GM06990 (cell line): ENCODE data around the gene MTG2.

Experiments used
- DNase-seq: peaks from one replicate; pipeline ENCODE4 v3.0.0-alpha.2; 2011; ENCODE audit not compliant: insufficient read length; ENCODE audit errors: extremely low read depth
- H3K27me3 ChIP-seq: replicated peaks from 2 replicates; pipeline ENCODE4 v1.6.0; 2011; ENCODE audit warnings: low read length; ENCODE audit not compliant: control insufficient read depth, insufficient read depth
- H3K36me3 ChIP-seq: 2 replicates; pipeline ENCODE4 v1.5.1; 2011; ENCODE audit warnings: low read length; ENCODE audit not compliant: control insufficient read depth, insufficient read depth
- H3K4me3 ChIP-seq: replicated peaks from 2 replicates; pipeline ENCODE4 v1.5.1; 2011; ENCODE audit warnings: low read depth, mild to moderate bottlenecking, control low read depth, low read length
- TF ChIP-seq, protein P1 (sequence below): IDR thresholded peaks from 2 replicates; pipeline ENCODE4 v1.5.1; 2011; ENCODE audit warnings: low read length, control low read depth, mild to moderate bottlenecking, inconsistent platforms; ENCODE audit not compliant: insufficient read depth, poor library complexity, severe bottlenecking

Gene MTG2

GRCh38 chr20:62186887-62187866, 4.3 kb downstream of the MTG2 start:
- TF ChIP-seq, protein P1, sequence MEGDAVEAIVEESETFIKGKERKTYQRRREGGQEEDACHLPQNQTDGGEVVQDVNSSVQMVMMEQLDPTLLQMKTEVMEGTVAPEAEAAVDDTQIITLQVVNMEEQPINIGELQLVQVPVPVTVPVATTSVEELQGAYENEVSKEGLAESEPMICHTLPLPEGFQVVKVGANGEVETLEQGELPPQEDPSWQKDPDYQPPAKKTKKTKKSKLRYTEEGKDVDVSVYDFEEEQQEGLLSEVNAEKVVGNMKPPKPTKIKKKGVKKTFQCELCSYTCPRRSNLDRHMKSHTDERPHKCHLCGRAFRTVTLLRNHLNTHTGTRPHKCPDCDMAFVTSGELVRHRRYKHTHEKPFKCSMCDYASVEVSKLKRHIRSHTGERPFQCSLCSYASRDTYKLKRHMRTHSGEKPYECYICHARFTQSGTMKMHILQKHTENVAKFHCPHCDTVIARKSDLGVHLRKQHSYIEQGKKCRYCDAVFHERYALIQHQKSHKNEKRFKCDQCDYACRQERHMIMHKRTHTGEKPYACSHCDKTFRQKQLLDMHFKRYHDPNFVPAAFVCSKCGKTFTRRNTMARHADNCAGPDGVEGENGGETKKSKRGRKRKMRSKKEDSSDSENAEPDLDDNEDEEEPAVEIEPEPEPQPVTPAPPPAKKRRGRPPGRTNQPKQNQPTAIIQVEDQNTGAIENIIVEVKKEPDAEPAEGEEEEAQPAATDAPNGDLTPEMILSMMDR: no peak
- Histone ChIP-seq H3K4me3 (no peak overlapping the region), H3K36me3 (peaks cover 3% of the 10 kb centered on the region), H3K27me3 (no peaks in the 10 kb centered on the region)
- DNase-seq: no peak

GRCh38 chr20:62190639-62191411, 8.0 kb downstream of the MTG2 start:
- TF ChIP-seq, protein P1: no peak
- DNase-seq: no peak
- Histone ChIP-seq H3K36me3 (peaks cover 8% of the 10 kb centered on the region), H3K4me3 (no peak overlapping the region), H3K27me3 (no peaks in the 10 kb centered on the region)

DNA sequence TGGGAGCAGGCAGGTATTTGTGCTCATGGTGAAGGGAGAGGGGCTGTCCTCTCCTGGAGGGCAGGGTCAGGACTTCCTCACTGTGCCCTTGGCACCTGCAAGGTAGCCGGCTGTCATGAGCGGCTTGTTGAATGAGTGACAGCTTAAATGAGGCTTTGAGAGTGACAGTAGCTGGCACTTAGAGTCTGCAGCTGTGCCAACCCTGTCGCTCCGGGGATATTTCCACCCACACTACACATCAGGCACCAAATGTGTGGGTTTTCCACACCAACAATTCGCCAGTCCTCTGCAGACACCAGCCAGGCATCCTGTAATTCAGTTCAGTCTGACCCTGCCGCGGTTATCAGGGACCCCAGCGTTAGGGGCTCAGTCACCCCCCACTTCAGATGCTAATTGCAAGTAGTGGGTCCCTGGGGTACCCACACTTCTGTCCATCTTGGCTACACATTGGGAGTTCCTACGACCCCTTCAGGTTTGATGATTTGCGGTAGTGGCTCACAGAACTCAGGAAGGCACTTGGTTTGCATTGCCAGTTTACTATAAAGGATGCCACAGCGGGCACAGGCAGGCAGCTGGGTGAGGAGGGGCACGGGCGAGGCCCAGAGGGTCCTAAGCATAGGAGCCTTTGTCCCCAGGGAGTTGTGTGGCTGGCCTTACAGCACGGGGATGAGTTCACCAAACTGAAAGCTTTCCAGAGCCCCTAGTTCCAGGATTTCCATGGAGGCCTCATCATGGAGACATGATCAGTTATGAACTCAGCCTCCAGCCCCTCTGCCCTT, 9.1 kb downstream of the MTG2 start:
- H3K4me3 ChIP-seq: no peak overlapping the region
- DNase-seq: no peak
- TF ChIP-seq, protein P1: no peak
- H3K36me3 ChIP-seq: peaks cover 9% of the 10 kb centered on the region
- no peaks in the 10 kb centered on the region for H3K27me3 ChIP-seq

- no peak for DNase-seq
- TF ChIP-seq, protein P1: no peak
- no peaks in the 10 kb centered on the region for H3K27me3 ChIP-seq
- H3K36me3 ChIP-seq: peaks cover 10% of the 10 kb centered on the region
- H3K4me3 ChIP-seq: no peak overlapping the region
Measured at GRCh38 chr20:62192635-62193034, 9.8 kb downstream of the MTG2 start.
